Omental fat pad (tissue), 4 donors: Measurements from ENCODE around the gene LRP11. TPM values are rescaled to one million over a fixed set of nuclear protein-coding genes. Genes with fewer than 3 reads are reported as not detected.
"Not testable (repeated sequence)": the region's sequence is repeated elsewhere in the genome, so short reads cannot be mapped to it uniquely, and the experiment has no call there.

Experiments
- ATAC-seq: fragments of 150-250 bp; one replicate; pipeline ENCODE4 v1.9.1; 2016; ENCODE audit warnings: mild to moderate bottlenecking, moderate library complexity; ENCODE audit not compliant: low FRiP score
- DNase-seq: peaks from one replicate; pipeline ENCODE4 v3.0.0-alpha.2; 2019; ENCODE audit warnings: low spot score
- CTCF ChIP-seq, 3 donors: fragments of 450-650 bp; IDR thresholded peaks; one replicate each; pipeline ENCODE4 v1.5.1; 2016 to 2017; ENCODE audit warnings: antibody characterized with exemption in 3 of 3, mild to moderate bottlenecking in 3 of 3, moderate library complexity in 2 of 3
- total RNA-seq, 4 donors: library from RNA; depleted of rRNA; stranded (reverse); fragments of >200 nt; gene quantifications; one replicate each; pipeline ENCODE4 v1.1.0, GENCODE V29; 2016

Gene LRP11
- total RNA-seq, 4 donors from 2014 or later: 30.5 to 39.4 (median 33.5) TPM

DNA sequence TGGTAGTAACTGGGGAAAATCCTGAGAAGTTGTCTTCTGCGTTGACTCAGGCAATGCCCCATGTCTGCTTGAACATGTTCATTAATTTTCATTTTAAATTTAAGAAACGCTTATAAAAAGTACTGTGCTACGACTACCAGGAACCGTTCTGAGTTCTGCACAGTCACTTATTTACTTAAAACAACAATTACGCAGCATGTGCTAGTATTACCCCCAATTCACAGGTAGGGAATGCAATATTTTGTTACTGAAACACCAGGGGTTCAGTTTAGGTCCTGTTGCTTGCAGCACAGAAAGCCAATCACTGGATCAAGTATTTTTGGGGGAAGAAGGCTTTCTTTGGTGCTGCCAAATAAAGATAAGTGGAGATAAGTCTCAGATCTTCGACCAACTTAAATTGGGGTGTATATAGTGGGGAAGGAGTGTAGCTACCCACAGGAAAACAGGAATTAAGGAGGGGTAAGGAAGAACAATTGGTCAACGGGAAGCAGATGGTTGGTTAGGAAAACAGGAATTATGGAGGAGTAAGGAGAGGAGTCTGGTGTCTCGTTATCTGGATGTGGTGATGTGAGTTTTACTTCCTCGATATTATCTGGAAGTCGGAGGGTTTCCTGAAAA, 5.2 kb upstream of the LRP11 start:
- DNase-seq (no peak), ATAC-seq (no peak)
- no peak for TF ChIP-seq CTCF (IDR thresholded peaks at IDR 0.05)

GRCh38 chr6:149867876-149868640, 3.9 kb upstream of the LRP11 start:
- DNase-seq: no peak
- TF ChIP-seq CTCF (IDR thresholded peaks at IDR 0.05): no peak
- no peak for ATAC-seq

- ATAC-seq (peak; percentile 19), DNase-seq (no peak)
- TF ChIP-seq CTCF (IDR thresholded peaks at IDR 0.05): no peak
Observed at GRCh38 chr6:149864578-149865535, 698 bp upstream of the LRP11 start.

DNA sequence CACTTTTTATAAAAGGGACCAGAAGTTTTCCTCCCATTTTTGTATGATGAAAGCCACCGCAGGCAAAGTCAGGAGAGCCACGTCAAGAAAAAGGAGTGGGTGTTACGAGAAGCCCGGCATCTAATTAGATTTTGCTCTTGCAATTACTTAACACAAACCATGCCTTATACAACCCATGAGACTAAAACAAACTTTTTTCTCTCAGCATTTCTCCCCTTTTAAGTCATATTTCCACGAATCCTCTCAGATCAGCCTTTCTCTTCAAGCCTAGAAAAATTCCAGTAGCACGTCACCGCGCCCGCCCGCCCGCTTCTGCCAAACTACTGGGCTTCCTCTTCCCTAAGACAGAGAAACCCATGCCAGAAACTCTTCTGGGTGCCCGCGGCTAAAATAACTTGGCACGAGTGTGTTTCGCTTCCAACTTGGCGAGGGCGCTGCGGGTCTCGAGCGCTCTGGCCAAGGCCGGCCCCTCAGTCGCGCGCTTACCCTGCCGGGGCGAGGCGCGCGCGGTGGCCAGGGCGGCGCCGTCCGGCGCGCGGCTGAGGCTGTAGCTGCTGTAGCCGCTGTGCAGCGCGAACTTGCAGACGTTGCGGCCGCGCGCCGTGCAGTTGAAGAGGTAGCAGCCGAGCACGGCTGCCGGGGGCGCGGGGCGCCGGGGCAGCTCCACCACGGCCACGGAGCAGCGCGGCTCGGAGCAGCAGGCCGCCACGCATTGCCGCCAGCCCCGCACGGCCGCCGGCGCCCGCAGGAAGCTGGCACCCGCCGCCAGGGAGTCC, 1.0 kb downstream of the LRP11 start:
- peak; percentile 46 for ATAC-seq
- TF ChIP-seq CTCF (IDR thresholded peaks at IDR 0.05): no peak
- DNase-seq: no peak

GRCh38 chr6:149862424-149862738, 1.8 kb downstream of the LRP11 start:
- not testable (repeated sequence) for DNase-seq, ATAC-seq

- TF ChIP-seq CTCF (IDR thresholded peaks at IDR 0.05): no peak
- DNase-seq (no peak), ATAC-seq (no peak)
Observed at GRCh38 chr6:149861603-149862423, 2.3 kb downstream of the LRP11 start.
